ENCODE results near the gene NT5C2.

NT5C2 gene

GRCh38 chr10:103106539-103106938, 86.5 kb downstream of the NT5C2 start:
- no peak for TF ChIP-seq CTCF (IDR thresholded peaks at IDR 0.05; ENCODE audit: insufficient read depth, low read depth, low read length, missing control alignments)
- no peak overlapping the region for H3K4me3 ChIP-seq (ENCODE audit: low read length)
- no peak for DNase-seq (ENCODE audit: low read depth)

GRCh38 chr10:103105462-103105861, 87.6 kb downstream of the NT5C2 start:
- no peak for TF ChIP-seq CTCF (IDR thresholded peaks at IDR 0.05; ENCODE audit: insufficient read depth, low read depth, low read length, missing control alignments)
- no peak for DNase-seq (ENCODE audit: low read depth)
- no peak overlapping the region for H3K4me3 ChIP-seq (ENCODE audit: low read length)

GRCh38 chr10:103104721-103105120, 88.4 kb downstream of the NT5C2 start:
- no peak overlapping the region for H3K4me3 ChIP-seq (ENCODE audit: low read length)
- no peak for DNase-seq (ENCODE audit: low read depth)
- no peak for TF ChIP-seq CTCF (IDR thresholded peaks at IDR 0.05; ENCODE audit: insufficient read depth, low read depth, low read length, missing control alignments)

GRCh38 chr10:103103989-103104388, 89.1 kb downstream of the NT5C2 start:
- no peak for TF ChIP-seq CTCF (IDR thresholded peaks at IDR 0.05; ENCODE audit: insufficient read depth, low read depth, low read length, missing control alignments)
- no peak overlapping the region for H3K4me3 ChIP-seq (ENCODE audit: low read length)
- DNase-seq (ENCODE audit: low read depth): no peak

- TF ChIP-seq CTCF (IDR thresholded peaks at IDR 0.05; ENCODE audit: insufficient read depth, low read depth, low read length, missing control alignments): no peak
Observed at GRCh38 chr10:103102195-103102594, 90.9 kb downstream of the NT5C2 start.

GRCh38 chr10:103100620-103101019, 92.5 kb downstream of the NT5C2 start:
- TF ChIP-seq CTCF (IDR thresholded peaks at IDR 0.05; ENCODE audit: insufficient read depth, low read depth, low read length, missing control alignments): no peak
- H3K4me3 ChIP-seq (ENCODE audit: low read length): no peak overlapping the region
- DNase-seq (ENCODE audit: low read depth): no peak

More at GRCh38 chr10:103102195-103102594, 90.9 kb downstream of the NT5C2 start:
- no peak for DNase-seq (ENCODE audit: low read depth)
- no peak overlapping the region for H3K4me3 ChIP-seq (ENCODE audit: low read length)

- no peak overlapping the region for H3K4me3 ChIP-seq (ENCODE audit: low read length)
- DNase-seq (ENCODE audit: low read depth): no peak
- no peak for TF ChIP-seq CTCF (IDR thresholded peaks at IDR 0.05; ENCODE audit: insufficient read depth, low read depth, low read length, missing control alignments)
Observed at GRCh38 chr10:103098240-103098639, 94.8 kb downstream of the NT5C2 start.
